Upper lobe of right lung (tissue), 1 donor: Measurements from ENCODE around the gene USP34. TPM values are rescaled to one million over a fixed set of nuclear protein-coding genes. Genes with fewer than 3 reads are reported as not detected.

Experiments used
- ATAC-seq: fragments of 200-7000 bp; cut with Tn5 transposase; one replicate; pipeline ENCODE4 v1.9.1; 2020; ENCODE audit warnings: mild to moderate bottlenecking, moderate library complexity
- DNase-seq: peaks from one replicate; pipeline ENCODE4 v3.0.0-alpha.2; 2020
- H3K27ac ChIP-seq: fragments of 200-600 bp; one replicate; pipeline ENCODE4 v1.8.0; 2022
- H3K27me3 ChIP-seq: fragments of 200-600 bp; one replicate; pipeline ENCODE4 v1.8.0; 2022; ENCODE audit warnings: mild to moderate bottlenecking
- H3K36me3 ChIP-seq: fragments of 200-600 bp; one replicate; pipeline ENCODE4 v1.8.0; 2022
- H3K4me1 ChIP-seq: fragments of 200-600 bp; one replicate; pipeline ENCODE4 v1.8.0; 2022
- H3K4me3 ChIP-seq: fragments of 200-600 bp; one replicate; pipeline ENCODE4 v1.8.0; 2022; ENCODE audit warnings: mild to moderate bottlenecking
- H3K9me3 ChIP-seq: fragments of 200-600 bp; one replicate; pipeline ENCODE4 v1.8.0; 2022
- CTCF ChIP-seq: fragments of 200-600 bp; IDR thresholded peaks from one replicate; pipeline ENCODE4 v1.8.0; 2022; ENCODE audit warnings: antibody characterized with exemption
- intact Hi-C: fragments of 100-400 bp; cut with DNase I; formaldehyde crosslinking; loops from one replicate; pipeline ENCODE4 v1.11.0; 2022
- total RNA-seq: library from RNA; stranded (reverse); fragmentation: NEBNext Ultra II Directional; extraction: Animal tissue kit (Norgen Biotek cat#: 25700); gene quantifications from one replicate; pipeline ENCODE4 v1.2.1, GENCODE V29; 2021
- donor health status: DM: no; HTN: yes; CAD: no; lungs with severe emphysema.

Gene USP34
- total RNA-seq, 1 donor from 2014 or later, result 112 TPM

- no peak for ATAC-seq
- no peaks in the 10 kb centered on the region for H3K4me1 ChIP-seq
- H3K27ac ChIP-seq, result no peak overlapping the region
- H3K36me3 ChIP-seq, result peaks cover 64% of the 10 kb centered on the region
- H3K9me3 ChIP-seq, result no peaks in the 10 kb centered on the region
- H3K4me3 ChIP-seq, result no peak overlapping the region
- DNase-seq, result no peak
- TF ChIP-seq CTCF, result no peak
- H3K27me3 ChIP-seq, result no peaks in the 10 kb centered on the region
- intact Hi-C loops, result no loop called here
Measured at GRCh38 chr2:61257446-61257845, 213.4 kb downstream of the USP34 start.

GRCh38 chr2:61255580-61256437 is 215.1 kb downstream of the USP34 start:
- Histone ChIP-seq H3K9me3 (no peaks in the 10 kb centered on the region), H3K27me3 (no peaks in the 10 kb centered on the region), H3K36me3 (peaks cover 61% of the 10 kb centered on the region), H3K27ac (no peak overlapping the region), H3K4me1 (no peaks in the 10 kb centered on the region), H3K4me3 (no peak overlapping the region)
- ATAC-seq (no peak), DNase-seq (no peak)
- intact Hi-C loops, result no loop called here
- TF ChIP-seq CTCF, result no peak

GRCh38 chr2:61254536-61254935 is 216.4 kb downstream of the USP34 start:
- no peak for DNase-seq
- no peak overlapping the region for H3K4me3 ChIP-seq
- H3K4me1 ChIP-seq, result no peaks in the 10 kb centered on the region
- ATAC-seq, result no peak
- intact Hi-C loops, result no loop called here
- no peak overlapping the region for H3K27ac ChIP-seq
- no peaks in the 10 kb centered on the region for H3K9me3 ChIP-seq
- H3K36me3 ChIP-seq, result peaks cover 72% of the 10 kb centered on the region
- H3K27me3 ChIP-seq, result no peaks in the 10 kb centered on the region
- no peak for TF ChIP-seq CTCF

- DNase-seq (no peak), ATAC-seq (no peak)
- TF ChIP-seq CTCF, result no peak
- H3K4me3 ChIP-seq, result no peak overlapping the region
- no peaks in the 10 kb centered on the region for H3K27me3 ChIP-seq
- no peaks in the 10 kb centered on the region for H3K4me1 ChIP-seq
- intact Hi-C loops, result no loop called here
- H3K9me3 ChIP-seq, result no peaks in the 10 kb centered on the region
- H3K27ac ChIP-seq, result no peak overlapping the region
- H3K36me3 ChIP-seq, result peaks cover 62% of the 10 kb centered on the region
Measured at GRCh38 chr2:61253136-61253535, 217.8 kb downstream of the USP34 start.

- intact Hi-C loops, result no loop called here
- Histone ChIP-seq H3K27ac (no peak overlapping the region), H3K4me3 (no peak overlapping the region), H3K36me3 (peaks cover 64% of the 10 kb centered on the region), H3K4me1 (no peaks in the 10 kb centered on the region), H3K27me3 (no peaks in the 10 kb centered on the region), H3K9me3 (no peaks in the 10 kb centered on the region)
- DNase-seq (no peak), ATAC-seq (no peak)
- no peak for TF ChIP-seq CTCF
Measured at GRCh38 chr2:61252031-61252430, 218.9 kb downstream of the USP34 start.
